Trophoblast cell (in vitro differentiated cells and primary cell): ENCODE results near the gene DENND1A.

Source experiments
- DNase-seq, 2 donors: peaks; one replicate each; pipeline ENCODE4 v3.0.0-alpha.2; 2016
- H2AFZ ChIP-seq: 2 replicates; pipeline ENCODE4 v1.6.1; 2013; ENCODE audit warnings: low read length, moderate library complexity, mild to moderate bottlenecking; ENCODE audit not compliant: insufficient read depth, poor library complexity
- H2AK5ac ChIP-seq: 2 replicates; pipeline ENCODE4 v1.6.1; 2013; ENCODE audit warnings: mild to moderate bottlenecking, low read length
- H2BK120ac ChIP-seq: 2 replicates; pipeline ENCODE4 v1.6.1; 2013; ENCODE audit warnings: low read length, mild to moderate bottlenecking, moderate library complexity; ENCODE audit not compliant: insufficient read depth, poor library complexity
- H2BK12ac ChIP-seq: 2 replicates; pipeline ENCODE4 v1.6.1; 2013; ENCODE audit warnings: mild to moderate bottlenecking, low read length, moderate library complexity
- H2BK5ac ChIP-seq: 2 replicates; pipeline ENCODE4 v1.6.1; 2013; ENCODE audit warnings: low read length, low read depth, moderate library complexity, mild to moderate bottlenecking; ENCODE audit not compliant: poor library complexity
- H3K14ac ChIP-seq: 2 replicates; pipeline ENCODE4 v1.6.1; 2013; ENCODE audit warnings: mild to moderate bottlenecking, low read length
- H3K18ac ChIP-seq: 2 replicates; pipeline ENCODE4 v1.6.1; 2013; ENCODE audit warnings: mild to moderate bottlenecking, low read length
- H3K23ac ChIP-seq: 2 replicates; pipeline ENCODE4 v1.6.1; 2013; ENCODE audit warnings: low read length
- H3K27ac ChIP-seq: 2 replicates; pipeline ENCODE4 v1.5.1; 2013; ENCODE audit warnings: low read depth, mild to moderate bottlenecking, inconsistent platforms, low read length, moderate library complexity
- H3K27me3 ChIP-seq: 2 replicates; pipeline ENCODE4 v1.6.1; 2013; ENCODE audit warnings: inconsistent platforms, mild to moderate bottlenecking, low read length, moderate library complexity; ENCODE audit not compliant: insufficient read depth
- H3K36me3 ChIP-seq, 2 experiments: 1 replicate in 1 of 2; 2 replicates in 1 of 2; pipeline ENCODE4 v1.6.1; 2013; ENCODE audit warnings: low read length in 2 of 2, mild to moderate bottlenecking in 2 of 2, moderate library complexity in 1 of 2; ENCODE audit not compliant: insufficient read depth in 2 of 2, control insufficient read depth in 1 of 2
- H3K4ac ChIP-seq: 2 replicates; pipeline ENCODE4 v1.6.1; 2013; ENCODE audit warnings: low read depth, mild to moderate bottlenecking, low read length, moderate library complexity
- H3K4me1 ChIP-seq, 2 experiments: 1 replicate in 1 of 2; 2 replicates in 1 of 2; pipeline ENCODE4 v1.6.1; 2013; ENCODE audit warnings: low read length in 2 of 2, mild to moderate bottlenecking in 2 of 2, moderate library complexity in 1 of 2; ENCODE audit not compliant: insufficient read depth in 2 of 2, control insufficient read depth in 1 of 2
- H3K4me2 ChIP-seq: 2 replicates; pipeline ENCODE4 v1.6.1; 2013; ENCODE audit warnings: inconsistent platforms, mild to moderate bottlenecking, low read length, moderate library complexity
- H3K4me3 ChIP-seq: 2 replicates; pipeline ENCODE4 v1.5.1; 2013; ENCODE audit warnings: mild to moderate bottlenecking, low read depth, low read length, inconsistent platforms
- H3K79me1 ChIP-seq: one replicate; pipeline ENCODE4 v1.6.1; 2013; ENCODE audit warnings: low read length
- H3K79me2 ChIP-seq: 2 replicates; pipeline ENCODE4 v1.6.1; 2013; ENCODE audit warnings: low read length, mild to moderate bottlenecking; ENCODE audit not compliant: control insufficient read depth, insufficient read depth, poor library complexity
- H3K9ac ChIP-seq: 2 replicates; pipeline ENCODE4 v1.6.1; 2013; ENCODE audit warnings: mild to moderate bottlenecking, low read length
- H3K9me3 ChIP-seq: 2 replicates; pipeline ENCODE4 v1.6.1; 2013; ENCODE audit warnings: low read depth, mild to moderate bottlenecking, control low read depth, inconsistent platforms, low read length; ENCODE audit not compliant: insufficient read depth
- H4K12ac ChIP-seq: 2 replicates; pipeline ENCODE4 v1.6.1; 2013; ENCODE audit warnings: low read depth, mild to moderate bottlenecking, low read length, moderate library complexity
- H4K8ac ChIP-seq: 2 replicates; pipeline ENCODE4 v1.6.1; 2013; ENCODE audit warnings: low read depth, mild to moderate bottlenecking, low read length, moderate library complexity
- H4K91ac ChIP-seq: one replicate; pipeline ENCODE4 v1.6.1; 2013; ENCODE audit warnings: low read depth, mild to moderate bottlenecking, low read length, moderate library complexity
- WGBS: extraction: QIAGEN DNeasy Blood & Tissue Kit; methylation state at CpG from one replicate; pipeline ENCODE4 v1.1.7; 2013; ENCODE audit warnings: missing lambda C conversion rate; ENCODE audit not compliant: insufficient read length, insufficient coverage; ENCODE audit errors: extremely low coverage; 5-methylcytosine and 5-hydroxymethylcytosine counted together

DENND1A gene

DNA sequence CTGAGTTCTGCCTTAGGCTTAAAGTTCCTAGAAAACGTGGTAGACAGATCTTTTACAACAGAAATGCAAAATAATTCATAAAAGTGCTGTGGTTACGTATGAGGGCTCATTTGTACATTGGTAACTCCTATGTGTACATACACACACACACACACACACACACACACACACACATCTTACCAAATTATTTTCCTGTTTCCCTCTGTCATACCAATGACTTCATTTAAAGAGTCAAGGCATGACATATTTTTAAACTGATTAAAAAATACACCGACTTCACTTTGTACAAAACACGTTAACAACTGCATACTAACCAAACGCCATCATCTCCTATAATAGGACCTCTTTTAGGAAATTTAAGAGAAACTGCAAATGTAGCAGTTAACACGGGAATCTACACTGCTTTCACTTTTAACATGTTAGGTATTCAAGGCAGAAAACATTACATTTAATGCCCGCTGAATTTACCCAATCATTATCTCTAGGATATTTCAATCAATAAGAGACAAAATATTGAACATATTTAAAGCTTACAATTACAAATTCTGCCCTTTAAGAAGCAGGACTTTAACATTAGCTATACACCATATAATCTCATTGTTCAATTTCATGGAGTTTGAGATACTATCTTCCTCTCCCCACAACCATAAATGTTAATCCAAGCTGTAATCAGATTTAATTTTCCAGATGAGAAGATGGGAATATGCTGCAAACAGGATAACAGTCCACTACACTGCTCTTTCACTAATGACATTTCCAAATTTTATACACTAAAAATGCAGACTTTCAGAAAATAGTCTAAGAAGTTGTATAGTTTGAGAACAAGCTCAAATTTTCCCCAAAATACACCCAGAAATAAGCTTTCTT, 133.1 kb downstream of the DENND1A start:
- no peak overlapping the region for H3K27ac ChIP-seq
- H3K18ac ChIP-seq: no peak overlapping the region
- no peaks in the 10 kb centered on the region for H3K4me1 ChIP-seq
- H2BK120ac ChIP-seq: no peak overlapping the region
- H2BK12ac ChIP-seq: no peak overlapping the region
- no peak overlapping the region for H3K4me3 ChIP-seq
- no peaks in the 10 kb centered on the region for H3K9me3 ChIP-seq
- H4K12ac ChIP-seq: no peak overlapping the region
- no peak overlapping the region for H3K9ac ChIP-seq
- no peak overlapping the region for H2AFZ ChIP-seq
- no CpG with 5 or more reads among the region's 7 CpGs for WGBS
- no peak overlapping the region for H4K8ac ChIP-seq
- no peak overlapping the region for H4K91ac ChIP-seq
- no peak overlapping the region for H2AK5ac ChIP-seq
- no peaks in the 10 kb centered on the region for H3K79me2 ChIP-seq
- H3K79me1 ChIP-seq: no peaks in the 10 kb centered on the region
- no peak overlapping the region for H3K4ac ChIP-seq
- H3K4me2 ChIP-seq: no peak overlapping the region
- no peak overlapping the region for H2BK5ac ChIP-seq
- no peak for DNase-seq
- H3K36me3 ChIP-seq: no peaks in the 10 kb centered on the region
- no peaks in the 10 kb centered on the region for H3K27me3 ChIP-seq
- no peak overlapping the region for H3K23ac ChIP-seq
- H3K14ac ChIP-seq: no peak overlapping the region

DNA sequence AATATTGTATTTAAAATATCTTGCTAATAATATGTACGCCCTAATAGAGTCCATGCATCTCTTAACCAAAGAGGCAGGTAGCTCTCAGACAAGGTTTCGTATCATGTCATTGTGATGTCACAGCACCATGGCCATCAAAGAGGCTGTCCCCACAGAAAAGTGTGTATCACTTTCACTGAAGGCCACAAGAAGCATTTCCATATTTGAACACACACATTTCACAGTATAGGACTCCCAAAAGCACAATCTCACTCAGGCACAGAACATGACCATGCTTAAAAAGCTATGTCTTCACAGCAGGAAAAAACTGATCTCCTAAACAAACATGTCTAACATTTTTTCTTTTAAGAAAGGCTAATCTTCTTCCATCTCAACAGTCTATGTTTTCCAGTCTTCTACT, 133.8 kb downstream of the DENND1A start:
- Histone ChIP-seq H2BK120ac (no peak overlapping the region), H3K18ac (no peak overlapping the region), H2AK5ac (no peak overlapping the region), H3K4me2 (no peak overlapping the region), H3K79me2 (no peaks in the 10 kb centered on the region), H4K12ac (no peak overlapping the region), H2AFZ (no peak overlapping the region), H3K27ac (no peak overlapping the region), H2BK12ac (no peak overlapping the region), H3K36me3 (no peaks in the 10 kb centered on the region), H2BK5ac (no peak overlapping the region), H3K4me1 (no peaks in the 10 kb centered on the region), H4K8ac (no peak overlapping the region), H3K9me3 (no peaks in the 10 kb centered on the region), H3K23ac (no peak overlapping the region), H3K79me1 (no peaks in the 10 kb centered on the region), H4K91ac (no peak overlapping the region), H3K9ac (no peak overlapping the region), H3K4ac (no peak overlapping the region), H3K4me3 (no peak overlapping the region), H3K27me3 (no peaks in the 10 kb centered on the region), H3K14ac (no peak overlapping the region)
- no CpG with 5 or more reads among the region's 2 CpGs for WGBS
- DNase-seq: no peak

GRCh38 chr9:123795336-123795735, 134.6 kb downstream of the DENND1A start:
- no peaks in the 10 kb centered on the region for H3K36me3 ChIP-seq
- WGBS: no CpG with 5 or more reads among the region's 7 CpGs
- H3K4ac ChIP-seq: no peak overlapping the region
- no peaks in the 10 kb centered on the region for H3K79me2 ChIP-seq
- no peak overlapping the region for H2AK5ac ChIP-seq
- no peak overlapping the region for H3K14ac ChIP-seq
- H3K9ac ChIP-seq: no peak overlapping the region
- no peak overlapping the region for H3K27ac ChIP-seq
- H3K18ac ChIP-seq: no peak overlapping the region
- H3K4me3 ChIP-seq: no peak overlapping the region
- no peak overlapping the region for H2BK5ac ChIP-seq
- no peak overlapping the region for H3K23ac ChIP-seq
- H4K8ac ChIP-seq: no peak overlapping the region
- no peak overlapping the region for H2BK120ac ChIP-seq
- no peak overlapping the region for H2AFZ ChIP-seq
- no peak overlapping the region for H3K4me2 ChIP-seq
- no peaks in the 10 kb centered on the region for H3K27me3 ChIP-seq
- no peaks in the 10 kb centered on the region for H3K9me3 ChIP-seq
- H3K4me1 ChIP-seq: no peaks in the 10 kb centered on the region
- no peak for DNase-seq
- H4K12ac ChIP-seq: no peak overlapping the region
- H3K79me1 ChIP-seq: no peaks in the 10 kb centered on the region
- H2BK12ac ChIP-seq: no peak overlapping the region
- H4K91ac ChIP-seq: no peak overlapping the region

DNA sequence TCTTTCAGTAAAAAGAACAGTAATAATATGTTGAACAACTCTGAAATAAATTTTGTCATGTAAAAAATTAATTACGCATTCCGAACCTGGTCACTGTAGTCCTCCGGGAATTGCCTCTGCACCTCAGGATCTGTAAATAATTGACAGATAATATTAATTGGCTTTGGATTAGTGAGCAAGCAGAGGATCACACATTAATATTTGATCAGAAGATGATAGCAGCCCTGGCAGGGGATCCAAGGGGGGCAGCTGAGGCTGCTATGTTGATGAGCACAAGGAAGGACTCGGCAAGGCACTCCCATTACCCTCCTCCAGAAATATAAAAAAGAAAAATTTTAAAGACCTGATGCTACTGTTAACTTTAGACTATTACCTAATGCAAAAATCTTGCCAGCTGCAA, 137.4 kb downstream of the DENND1A start:
- Histone ChIP-seq H4K8ac (no peak overlapping the region), H4K12ac (no peak overlapping the region), H2BK120ac (no peak overlapping the region), H3K23ac (no peak overlapping the region), H3K9ac (no peak overlapping the region), H3K4me2 (no peak overlapping the region), H4K91ac (no peak overlapping the region), H2BK12ac (no peak overlapping the region), H3K18ac (no peak overlapping the region), H3K4me1 (no peaks in the 10 kb centered on the region), H3K79me2 (no peaks in the 10 kb centered on the region), H3K4me3 (no peak overlapping the region), H2BK5ac (no peak overlapping the region), H3K27ac (no peak overlapping the region), H3K14ac (no peak overlapping the region), H3K79me1 (no peaks in the 10 kb centered on the region), H3K4ac (no peak overlapping the region), H3K36me3 (no peaks in the 10 kb centered on the region), H2AFZ (no peak overlapping the region), H2AK5ac (no peak overlapping the region), H3K9me3 (no peaks in the 10 kb centered on the region), H3K27me3 (no peaks in the 10 kb centered on the region)
- no peak for DNase-seq
- no CpG with 5 or more reads among the region's 4 CpGs for WGBS
